Activated T-cell treated with anti-CD3 and anti-CD28 coated beads for 24 hours (primary cell): ENCODE results near the gene CADM1.

Source experiments
- DNase-seq: peaks from one replicate; pipeline ENCODE4 v3.0.0-alpha.2; 2020; ENCODE audit warnings: low read depth

The CADM1 gene

DNA sequence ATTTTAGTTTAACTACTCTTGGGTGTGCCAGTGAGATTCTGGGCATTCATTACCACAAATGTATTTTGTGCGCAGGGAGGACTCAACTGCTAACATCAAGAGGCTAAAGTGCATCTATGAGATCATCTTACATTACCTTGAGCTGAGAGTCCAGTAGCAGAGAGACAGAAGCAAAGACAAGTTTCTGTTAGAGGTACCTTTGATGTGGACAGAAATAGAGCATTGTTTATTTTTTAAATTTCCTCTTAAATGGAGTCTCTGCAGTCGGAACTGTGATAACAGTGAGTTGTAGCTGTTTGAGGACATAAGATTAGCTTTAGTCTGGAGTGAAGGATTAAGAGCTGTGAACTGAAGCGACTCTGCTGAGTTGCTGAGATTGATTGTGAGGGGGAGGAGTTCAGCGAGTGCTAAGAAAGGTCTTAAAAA, 297.0 kb downstream of the CADM1 start:
- DNase-seq = no peak

DNA sequence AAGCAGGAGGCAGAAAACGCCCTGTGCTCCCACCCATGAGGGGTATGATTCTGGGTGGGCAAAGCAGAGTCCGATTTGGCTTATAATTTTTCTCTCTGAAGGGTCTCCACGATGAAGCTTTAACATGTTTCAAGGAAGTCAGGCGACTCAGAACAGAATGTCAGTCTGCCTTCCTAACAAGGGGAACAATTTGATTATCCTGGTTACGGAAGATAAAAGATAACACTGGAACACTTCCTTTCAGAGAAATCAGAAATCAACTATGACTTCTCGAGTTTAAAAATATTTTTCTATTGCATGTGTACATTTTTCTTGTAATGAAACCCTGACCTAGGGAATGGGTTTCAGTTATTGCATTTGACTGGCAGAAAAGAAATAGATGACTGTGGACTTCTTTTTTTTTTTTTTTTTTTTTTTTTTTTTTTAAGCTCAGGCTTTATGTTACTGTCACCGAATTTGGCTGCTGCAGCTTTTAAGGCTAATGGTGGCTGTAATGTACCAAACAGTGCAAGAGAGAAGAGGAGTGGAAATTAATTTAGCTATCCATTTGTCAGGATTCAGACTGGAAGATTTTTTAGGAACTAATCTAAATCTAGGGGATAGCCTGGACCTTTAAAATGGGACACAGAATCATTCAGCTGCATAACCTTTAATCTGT, 297.7 kb downstream of the CADM1 start:
- DNase-seq = no peak

DNA sequence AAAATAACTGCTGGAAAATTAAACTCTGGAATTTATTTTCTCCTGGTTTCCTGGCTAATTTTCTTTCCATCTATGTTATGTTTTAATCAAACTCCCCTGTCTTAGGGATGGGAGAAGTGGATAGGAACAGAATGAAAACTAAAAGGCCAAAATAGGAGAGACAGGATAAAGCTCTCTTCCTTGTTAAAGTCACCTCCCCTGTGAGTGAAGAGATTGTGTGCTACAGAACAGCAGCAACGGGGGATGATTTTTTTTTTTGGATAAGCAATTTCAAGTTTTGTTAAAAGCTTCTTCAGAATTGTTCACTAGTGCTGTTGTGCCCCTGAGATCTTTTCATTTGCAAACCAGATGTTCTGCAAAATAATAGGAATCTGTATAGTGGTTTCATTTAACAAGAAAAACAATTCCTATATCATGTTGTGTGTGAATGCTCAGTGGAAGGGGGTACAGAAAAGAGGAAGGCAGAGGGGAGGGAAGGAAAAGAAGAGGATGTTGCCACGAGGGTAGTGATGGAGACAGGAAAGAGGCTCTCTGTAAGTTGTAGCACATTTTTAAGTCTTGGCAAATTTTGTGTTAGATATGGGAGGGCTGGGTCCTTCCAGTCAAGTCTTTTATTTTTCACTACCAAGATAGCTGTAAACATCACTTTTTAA, 301.2 kb downstream of the CADM1 start:
- DNase-seq = no peak

DNA sequence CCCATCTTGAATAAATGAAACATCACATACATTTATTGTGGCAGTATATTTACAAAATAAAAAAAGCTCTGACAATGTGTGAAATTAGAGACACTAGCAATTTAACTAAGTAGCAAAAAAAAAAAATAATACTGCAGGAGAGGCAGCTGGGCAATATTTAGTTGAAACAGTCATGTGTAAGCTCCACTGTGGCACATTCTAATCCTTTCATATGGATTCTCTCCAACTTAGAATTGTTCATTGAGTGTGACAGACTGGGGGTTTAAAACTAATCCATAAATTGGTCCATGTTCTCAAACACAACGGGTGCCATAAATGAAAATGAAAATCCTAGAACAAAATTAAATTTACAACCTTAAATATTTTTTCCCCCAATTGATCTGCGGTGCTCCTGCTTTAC, 302.1 kb downstream of the CADM1 start:
- DNase-seq = no peak

DNA sequence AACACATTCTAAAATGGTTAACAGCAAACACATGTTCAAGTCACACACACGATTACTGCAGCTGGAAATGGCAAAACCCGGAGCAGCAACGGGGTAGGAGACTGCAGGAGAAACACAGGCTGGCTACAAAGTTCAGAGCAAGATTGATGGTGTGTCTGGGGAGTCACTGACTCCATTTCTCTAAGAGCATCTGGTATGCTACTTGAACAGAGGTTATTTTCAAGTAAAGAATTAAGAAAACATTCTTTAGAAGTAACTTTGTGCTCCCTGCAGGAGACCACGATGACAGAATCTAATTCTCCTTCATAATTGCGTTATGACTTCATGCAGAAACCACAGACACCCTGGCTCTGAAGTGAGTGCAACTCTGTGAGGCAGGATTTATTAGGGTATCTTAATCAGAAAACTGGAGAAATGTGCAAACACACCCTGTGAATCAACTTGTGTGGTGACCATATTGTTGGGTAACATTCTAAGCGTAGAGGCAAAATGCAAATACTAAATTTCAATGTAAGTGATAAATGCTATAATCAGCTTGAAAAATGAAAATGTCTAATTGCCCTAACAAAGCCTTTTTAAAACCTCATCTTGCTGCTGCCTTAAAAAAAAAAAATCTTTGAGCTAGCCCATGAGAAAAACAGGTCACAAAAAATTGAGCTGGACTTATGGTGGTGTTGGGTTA, 303.0 kb downstream of the CADM1 start:
- no peak for DNase-seq

DNA sequence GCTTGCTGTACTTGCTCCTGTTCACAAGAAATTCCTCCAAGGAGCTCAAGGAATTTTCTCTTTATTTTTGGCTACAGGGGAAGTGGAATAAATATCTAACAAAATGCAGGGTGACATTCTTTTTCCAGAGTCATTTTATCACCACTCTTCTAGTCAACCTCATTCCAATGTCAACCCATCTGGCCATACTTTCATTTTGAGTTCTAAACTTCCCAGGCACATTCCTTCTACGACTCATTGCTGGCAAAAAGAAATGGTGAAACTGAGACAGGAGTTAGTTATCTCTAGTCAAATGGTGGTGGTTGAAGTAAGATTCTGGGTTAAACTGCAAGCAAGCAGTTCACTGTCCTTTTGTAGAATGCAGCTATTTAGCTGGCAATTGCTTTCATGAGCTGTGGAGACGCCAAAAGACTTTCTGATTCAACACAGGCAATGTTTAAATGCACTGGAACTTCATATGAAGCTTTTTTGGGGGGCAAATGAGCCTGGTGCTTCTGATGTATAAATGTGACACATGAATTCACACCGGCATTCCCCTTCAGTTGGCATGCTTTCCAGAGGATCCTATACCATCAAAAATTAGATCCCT, 304.6 kb downstream of the CADM1 start:
- no peak for DNase-seq

DNA sequence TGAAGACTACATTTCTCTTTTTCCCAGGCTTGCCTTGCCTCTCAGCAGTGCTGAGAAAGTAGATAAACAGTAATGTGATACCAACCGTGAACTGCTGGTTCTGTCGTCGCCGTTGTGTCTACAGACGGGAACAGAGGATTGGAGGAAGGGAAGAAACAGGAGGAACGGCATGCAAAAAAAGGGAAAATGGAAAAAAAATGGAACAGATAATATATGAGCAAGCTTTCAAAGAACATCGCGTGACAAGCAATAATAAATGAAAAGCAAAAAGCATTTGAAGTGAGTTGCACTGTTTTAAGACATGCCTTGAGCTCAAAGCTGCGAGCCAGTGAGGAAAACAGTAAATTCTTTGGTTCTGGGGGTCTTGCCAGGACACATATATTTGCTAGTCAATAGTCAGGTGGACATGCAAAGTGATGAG, 305.9 kb downstream of the CADM1 start:
- no peak for DNase-seq

DNA sequence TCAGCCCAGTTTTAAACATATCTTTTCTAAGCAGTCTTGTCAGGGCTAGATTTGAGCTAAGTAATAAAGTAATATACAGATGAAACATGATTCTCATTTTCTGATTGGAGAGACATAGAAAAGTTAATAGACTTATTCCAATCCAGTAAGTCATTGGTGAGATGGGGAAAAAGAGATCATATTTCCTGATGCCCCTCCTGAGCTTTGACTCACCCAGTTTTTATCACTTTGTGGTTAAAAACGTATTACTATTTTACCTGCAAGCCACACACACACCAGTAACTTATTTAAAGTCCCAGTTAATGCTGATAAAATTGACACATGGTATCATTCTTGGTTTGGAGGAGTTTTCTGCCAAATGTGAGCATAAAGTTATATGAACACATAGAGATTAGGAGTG, 306.8 kb downstream of the CADM1 start:
- DNase-seq = no peak

DNA sequence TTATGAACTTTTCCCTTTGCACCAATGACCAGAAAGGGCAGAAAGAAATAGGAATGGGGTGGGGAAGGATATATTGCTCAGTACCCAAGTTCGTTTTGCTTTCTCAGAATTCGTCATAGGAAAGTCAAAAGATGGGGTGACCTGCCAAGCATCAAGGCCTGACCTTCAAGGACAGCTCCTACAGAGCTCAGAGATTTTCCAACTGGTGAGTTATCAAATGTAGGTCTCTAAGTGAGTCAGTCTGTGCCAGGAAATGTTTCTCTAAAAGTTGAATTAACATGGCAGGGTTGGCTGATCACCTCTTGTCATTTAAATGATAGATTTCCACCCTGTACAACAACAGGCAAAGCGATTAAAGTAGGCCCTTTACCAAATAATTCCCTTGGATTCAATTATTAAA, 307.2 kb downstream of the CADM1 start:
- no peak for DNase-seq

DNA sequence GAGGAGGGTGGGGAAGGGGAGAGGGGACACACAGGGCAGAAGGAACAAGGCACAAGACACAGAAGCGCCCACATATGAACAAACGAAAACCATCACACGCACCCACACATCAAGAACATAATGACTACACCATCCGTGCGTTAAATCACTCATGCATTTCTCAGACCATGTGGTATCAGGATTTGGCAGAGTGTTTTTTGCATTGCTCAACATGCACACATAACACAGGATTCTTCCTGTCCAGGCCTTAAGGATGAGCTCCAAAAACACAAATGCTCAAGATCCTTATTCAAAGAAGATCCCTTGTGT, 309.5 kb downstream of the CADM1 start:
- no peak for DNase-seq

DNA sequence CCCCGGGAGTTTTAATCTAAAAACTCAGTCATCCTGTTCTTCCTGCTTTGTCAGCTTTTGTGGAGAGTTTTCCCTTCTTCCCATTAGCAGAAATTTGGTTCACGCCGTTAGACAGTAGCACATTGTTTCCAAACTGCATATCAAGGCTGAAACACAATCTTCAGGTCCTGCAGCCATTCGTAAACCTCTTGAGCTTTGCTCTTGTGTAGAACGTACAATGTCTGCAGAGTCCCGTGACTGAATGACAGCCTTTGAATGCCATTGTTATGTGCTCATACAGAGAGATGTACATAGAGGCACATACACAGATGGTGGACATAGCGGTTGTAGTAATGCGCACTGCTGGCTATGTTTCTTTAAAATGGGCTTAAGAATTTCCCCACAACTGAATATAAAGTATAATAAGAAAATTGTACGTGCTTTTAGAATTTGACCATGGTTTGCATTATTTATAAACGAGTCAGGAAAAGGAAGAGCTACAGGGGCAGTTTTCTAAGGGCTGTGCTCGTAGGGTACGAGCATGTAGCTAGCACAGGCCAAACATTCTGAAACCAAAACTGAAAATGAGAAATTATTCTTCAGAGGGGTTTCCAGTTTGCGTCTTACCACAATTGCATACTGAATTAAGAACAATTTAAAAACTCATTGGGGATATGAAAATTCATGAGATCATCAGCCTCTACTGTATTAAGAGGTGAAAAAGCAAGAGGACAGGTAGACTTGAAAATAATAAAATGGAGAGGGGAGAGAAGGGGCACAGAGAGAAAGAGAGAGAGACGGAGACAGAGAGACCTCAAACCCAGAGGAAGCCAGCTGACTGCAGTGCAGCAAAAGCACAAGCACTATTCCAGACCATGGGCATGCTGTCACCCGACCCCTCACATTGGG, 310.1 kb downstream of the CADM1 start:
- no peak for DNase-seq

DNA sequence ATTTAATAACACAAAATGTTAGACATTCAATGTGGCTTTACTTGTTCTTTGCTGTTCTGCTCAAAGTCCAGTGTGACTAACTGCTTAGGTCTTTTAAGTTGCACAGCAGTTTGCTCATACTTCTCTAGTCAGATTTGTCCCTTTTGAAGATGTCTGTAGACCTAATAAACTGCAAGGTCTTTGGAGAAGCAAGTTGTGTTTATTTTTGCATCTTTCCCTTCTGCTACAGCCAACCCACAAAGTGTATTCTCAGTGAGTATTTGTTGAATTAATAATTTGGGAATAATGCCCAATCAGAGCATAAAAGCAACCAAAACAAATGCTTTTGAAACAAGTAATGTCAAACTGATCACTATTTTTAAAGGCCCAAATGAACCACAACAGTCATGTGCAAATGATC, 312.5 kb downstream of the CADM1 start:
- DNase-seq = no peak

DNA sequence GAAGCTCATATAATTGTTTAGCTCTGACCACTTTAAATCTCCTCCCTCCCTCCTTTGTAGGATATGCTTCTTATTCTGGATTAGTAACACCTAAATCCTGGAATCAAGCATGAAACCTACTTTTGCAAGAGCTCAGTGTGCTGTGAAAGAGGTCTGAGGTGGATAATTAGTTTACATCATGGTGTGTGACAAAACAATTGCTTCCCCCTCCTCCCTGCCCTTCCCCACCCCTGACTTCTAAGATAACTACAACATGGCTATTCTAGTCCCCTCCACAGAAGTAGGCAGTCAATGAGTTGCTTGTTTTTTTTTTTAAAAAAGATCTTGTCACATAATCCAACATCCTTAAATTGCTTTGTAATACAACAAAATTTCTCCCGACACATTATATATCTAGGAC, 314.0 kb downstream of the CADM1 start:
- DNase-seq = no peak

DNA sequence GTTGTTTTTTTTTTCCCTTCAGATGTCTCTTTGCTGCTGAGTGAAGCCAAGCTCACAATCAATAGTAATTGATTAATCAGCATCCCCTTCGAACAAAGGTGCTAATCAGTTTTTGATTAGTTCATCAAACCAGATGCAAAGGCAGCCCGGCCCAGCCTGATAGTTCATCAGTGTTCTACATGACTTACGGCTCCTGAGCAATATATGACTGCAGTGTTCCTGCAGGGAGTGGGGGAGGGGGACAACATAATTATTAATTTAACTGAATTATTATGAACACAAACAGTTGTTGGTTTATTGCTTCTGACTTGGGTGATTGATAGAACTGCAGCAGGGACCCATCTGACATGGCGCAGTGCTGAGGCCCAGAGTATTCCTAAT, 315.3 kb downstream of the CADM1 start:
- no peak for DNase-seq

DNA sequence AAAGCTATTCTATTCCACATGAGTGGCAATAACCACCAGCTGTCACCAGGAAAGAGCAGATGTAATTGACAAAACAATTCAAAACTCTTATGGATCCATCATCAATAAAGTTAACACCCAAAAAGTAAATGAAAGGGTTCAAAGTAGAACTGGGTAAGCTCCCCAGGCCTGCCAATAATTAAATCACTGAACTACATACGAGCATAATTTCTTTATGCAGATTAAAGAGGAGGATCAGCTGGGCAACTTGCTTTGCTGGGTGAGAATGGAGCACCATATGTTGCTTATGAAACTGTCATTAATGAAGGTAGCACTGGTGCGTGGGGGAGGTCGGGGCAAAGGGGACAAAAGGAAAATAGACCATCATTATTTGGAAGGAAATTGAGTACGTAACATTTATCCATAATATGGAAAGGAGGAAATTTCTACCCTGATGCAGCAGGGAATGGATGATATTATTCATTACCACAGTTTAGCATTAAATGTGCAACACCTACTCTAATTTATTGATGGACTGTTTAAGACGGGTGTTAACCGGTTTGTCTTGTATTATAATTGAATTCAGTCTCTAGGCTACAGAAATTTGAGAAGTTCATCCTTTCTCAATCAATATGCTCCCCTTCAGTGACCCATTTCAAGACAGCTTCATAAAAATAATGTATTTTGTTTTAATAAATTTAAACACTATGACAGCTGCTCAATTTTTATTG, 315.9 kb downstream of the CADM1 start:
- no peak for DNase-seq

DNA sequence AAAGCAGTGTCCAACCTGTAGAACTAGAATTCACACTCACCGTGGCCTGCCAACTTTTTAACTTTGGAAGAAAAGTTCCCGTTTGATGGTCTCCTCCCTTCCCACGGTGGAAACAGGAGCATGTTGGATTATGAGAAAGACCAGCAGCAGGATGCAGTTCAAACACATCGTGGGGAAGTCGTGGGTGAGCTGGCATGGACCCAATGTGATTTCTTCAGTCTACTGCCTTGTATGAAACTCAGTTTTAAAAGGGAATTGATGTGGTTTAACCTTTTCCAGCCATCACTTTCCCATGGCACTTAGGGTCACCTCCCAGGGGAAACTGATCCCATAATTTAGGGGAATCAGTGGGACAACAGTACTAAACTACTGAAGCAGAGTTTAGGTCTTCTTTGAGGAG, 318.3 kb downstream of the CADM1 start:
- DNase-seq = no peak

DNA sequence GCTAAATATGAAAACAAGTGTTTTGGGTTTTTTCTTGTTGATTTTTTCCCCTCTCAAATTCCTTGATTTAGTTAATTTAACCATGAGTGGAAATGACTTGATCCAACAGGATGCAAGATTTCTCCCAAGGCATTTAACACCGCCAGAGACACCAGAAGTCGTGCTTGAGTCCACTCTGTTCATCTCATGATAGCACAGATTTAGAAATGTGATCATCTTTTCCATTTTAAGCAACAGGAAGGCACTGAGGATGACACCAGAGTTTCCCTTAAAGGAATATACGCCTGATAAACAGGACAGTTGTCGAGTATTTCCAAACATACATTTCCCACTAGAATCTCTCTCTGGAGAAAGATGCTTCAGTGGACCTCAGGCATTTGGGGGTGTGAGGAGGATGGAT, 318.7 kb downstream of the CADM1 start:
- no peak for DNase-seq

DNA sequence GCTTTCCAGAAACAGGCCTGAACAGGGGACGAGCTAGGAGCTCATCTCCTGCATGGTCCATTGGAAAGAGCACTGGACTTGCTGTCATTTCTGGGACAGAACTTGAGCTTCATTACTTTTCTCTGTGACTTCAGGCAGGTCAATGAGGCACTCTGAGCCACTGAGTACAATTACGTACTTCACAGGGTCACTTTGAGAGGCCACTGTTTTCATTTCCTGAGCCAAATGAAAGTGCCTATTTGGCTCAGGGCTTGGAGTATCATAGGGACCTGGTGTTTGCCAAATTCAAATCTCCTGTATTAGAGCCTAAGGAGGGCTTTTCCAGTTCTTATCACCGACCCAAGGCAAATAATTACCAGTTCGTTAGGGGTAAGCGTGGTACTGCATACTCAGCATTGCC, 319.3 kb downstream of the CADM1 start:
- no peak for DNase-seq

DNA sequence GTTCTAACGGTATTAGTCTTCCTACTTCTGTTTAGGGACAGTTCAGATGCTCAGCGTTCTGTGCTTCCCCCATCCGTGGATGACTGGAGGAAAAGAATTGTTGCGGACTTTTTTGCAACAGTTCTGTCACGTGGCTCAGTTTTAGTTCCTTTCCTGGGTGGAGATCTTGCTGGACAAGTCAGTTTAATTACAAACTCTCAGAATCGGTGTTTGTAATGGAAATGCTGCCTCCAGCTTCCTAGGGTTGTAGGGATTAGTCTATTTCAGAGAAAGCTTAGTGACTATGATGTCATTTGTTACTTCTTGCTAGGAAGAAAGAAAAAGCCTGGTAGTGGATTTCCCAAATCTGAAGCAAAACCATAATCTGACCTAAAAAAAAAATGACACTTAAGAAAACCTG, 320.4 kb downstream of the CADM1 start:
- no peak for DNase-seq

DNA sequence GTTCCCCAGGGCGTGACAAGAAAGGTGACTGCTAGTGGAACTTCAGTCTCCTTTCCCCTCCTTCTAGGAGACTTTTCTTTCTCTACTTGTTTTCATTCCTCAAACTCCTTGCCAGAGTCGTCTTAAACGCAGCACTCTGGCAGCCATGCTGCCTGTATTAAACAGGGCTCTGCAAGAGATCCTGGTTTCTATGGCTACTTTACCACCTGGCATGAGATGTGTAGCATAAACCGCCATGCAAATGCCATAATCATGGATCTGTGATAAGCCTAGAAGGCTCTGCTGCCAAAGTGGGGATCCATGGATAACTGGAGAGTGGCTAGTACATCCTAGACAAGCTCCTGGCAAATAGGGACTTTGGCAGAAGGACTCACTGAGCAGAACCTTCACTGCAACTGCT, 321.1 kb downstream of the CADM1 start:
- no peak for DNase-seq

DNA sequence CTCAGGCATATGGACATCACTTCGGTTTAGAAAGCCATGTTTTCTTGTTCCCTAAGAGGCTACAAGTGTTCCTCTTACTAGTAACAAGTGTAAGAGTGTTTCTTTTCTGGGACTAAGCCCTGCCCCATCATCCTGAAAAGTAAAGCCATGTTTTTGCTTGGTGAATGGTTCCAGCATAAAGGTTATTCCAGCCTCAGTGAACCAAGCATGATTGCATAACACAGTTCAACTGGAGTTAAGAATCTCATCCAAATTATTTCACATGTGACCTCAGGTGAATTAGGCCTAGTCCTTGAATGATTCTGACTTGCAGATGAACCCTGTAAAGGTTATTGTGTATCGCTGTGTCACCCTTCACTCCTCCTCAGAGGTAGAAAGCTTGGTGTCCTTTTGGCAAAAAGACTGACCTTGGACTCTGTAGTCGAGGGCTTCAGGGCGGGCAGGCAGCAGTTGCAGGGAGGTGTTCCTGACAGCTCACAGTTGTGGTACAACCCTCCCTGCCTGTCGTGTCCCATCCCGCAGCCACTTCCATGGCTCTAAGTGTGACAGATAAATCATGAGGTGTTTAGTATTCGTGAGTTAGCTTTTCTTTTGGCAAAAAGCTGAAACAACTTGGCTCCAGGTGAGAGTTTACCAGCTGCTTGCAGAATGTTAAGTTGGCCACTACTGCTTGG, 321.8 kb downstream of the CADM1 start:
- no peak for DNase-seq
